Gastroesophageal sphincter (tissue), 4 donors: ENCODE data around the gene LAMA5. TPM values are rescaled to one million over a fixed set of nuclear protein-coding genes. Genes with fewer than 3 reads are reported as not detected.

Source experiments
- ATAC-seq: fragments of 150-250 bp; one replicate; pipeline ENCODE4 v1.9.1; 2016; ENCODE audit warnings: mild to moderate bottlenecking, moderate library complexity
- H3K27ac ChIP-seq, 4 donors: fragments of 200-600 bp; sonication (generic) in 3 of 4; 1 replicate in 3 of 4; 2 replicates in 1 of 4; pipeline ENCODE4 v1.5.1; 2016 to 2019
- H3K27me3 ChIP-seq: fragments of 200-600 bp; sonication (generic); one replicate; pipeline ENCODE4 v1.5.1; 2019
- H3K36me3 ChIP-seq, 2 donors: fragments of 200-600 bp; sonication (generic); one replicate each; pipeline ENCODE4 v1.5.1; 2019; ENCODE audit warnings: control low read depth in 1 of 2
- H3K4me1 ChIP-seq, 3 donors: fragments of 200-600 bp; sonication (generic); 1 replicate in 2 of 3; 2 replicates in 1 of 3; pipeline ENCODE4 v1.5.1; 2016 to 2019; ENCODE audit warnings: control low read depth in 2 of 3
- H3K4me3 ChIP-seq, 2 donors: fragments of 200-600 bp; sonication (generic); one replicate each; pipeline ENCODE4 v1.5.1; 2019; ENCODE audit warnings: mild to moderate bottlenecking in 1 of 2, moderate library complexity in 1 of 2
- H3K9me3 ChIP-seq, 3 donors: fragments of 200-600 bp; sonication (generic); one replicate each; pipeline ENCODE4 v1.5.1; 2017 to 2019; ENCODE audit warnings: control low read depth in 2 of 3
- CTCF ChIP-seq, 4 experiments: fragments of 200-600 bp in 2 of 4; fragments of 450-650 bp in 2 of 4; sonication (generic) in 1 of 4; IDR thresholded peaks; one replicate each; pipeline ENCODE4 v1.5.1; 2017 to 2019; ENCODE audit warnings: antibody characterized with exemption in 4 of 4, mild to moderate bottlenecking in 2 of 4, moderate library complexity in 2 of 4
- EP300 ChIP-seq: sonication (generic); formaldehyde crosslinking; IDR thresholded peaks from one replicate; pipeline ENCODE4 v1.6.1; 2017; ENCODE audit warnings: antibody characterized with exemption, mild to moderate bottlenecking
- POLR2A ChIP-seq, 2 donors: fragments of 450-650 bp; IDR thresholded peaks; one replicate each; pipeline ENCODE4 v1.6.1; 2017; ENCODE audit warnings: antibody characterized with exemption in 2 of 2, mild to moderate bottlenecking in 2 of 2, moderate library complexity in 1 of 2
- POLR2AphosphoS5 ChIP-seq: sonication (generic); formaldehyde crosslinking; IDR thresholded peaks from one replicate; pipeline ENCODE4 v1.6.1; 2017; ENCODE audit warnings: antibody characterized with exemption
- WGBS, 2 donors: methylation state at CpG; one replicate each; pipeline ENCODE4 v1.1.5; 2018; ENCODE audit warnings: low coverage in 1 of 2; 5-methylcytosine and 5-hydroxymethylcytosine counted together
- total RNA-seq, 4 donors: library from RNA; depleted of rRNA; stranded (reverse); fragments of >200 nt; gene quantifications; one replicate each; pipeline ENCODE4 v1.1.0, GENCODE V29; 2016

Gene LAMA5
- total RNA-seq, 4 donors from 2014 or later: 58.6 to 259 (median 172) TPM

GRCh38 chr20:62321521-62321948, 45.6 kb downstream of the LAMA5 start:
- Histone ChIP-seq H3K27ac (peak overlapping the region in 3 of 4 donors; percentile 37 to 59 (median 57)), H3K9me3 (no peaks in the 10 kb centered on the region), H3K27me3 (no peaks in the 10 kb centered on the region), H3K4me3 (no peak overlapping the region), H3K36me3 (peaks cover 0 to 92% of the 10 kb centered on the region in 2 donors), H3K4me1 (peaks cover 0 to 19% (median 0%) of the 10 kb centered on the region in 3 donors)
- TF ChIP-seq POLR2AphosphoS5: no peak
- TF ChIP-seq POLR2A (IDR thresholded peaks at IDR 0.05): no peak
- no peak for TF ChIP-seq CTCF (IDR thresholded peaks at IDR 0.05)
- no peak for TF ChIP-seq EP300
- WGBS, 2 donors: 86% methylated on average over 2 of the region's 7 CpGs; no CpG with 5 or more reads in 1 of the 2 donors
- peak; percentile 52 for ATAC-seq

- Histone ChIP-seq H3K27ac (peak overlapping the region in 3 of 4 donors; percentile 29 to 66 (median 57)), H3K27me3 (no peaks in the 10 kb centered on the region), H3K4me1 (peaks cover 0 to 19% (median 0%) of the 10 kb centered on the region in 3 donors), H3K4me3 (no peak overlapping the region), H3K9me3 (no peaks in the 10 kb centered on the region), H3K36me3 (peaks cover 0 to 92% of the 10 kb centered on the region in 2 donors)
- no peak for ATAC-seq
- TF ChIP-seq POLR2A (IDR thresholded peaks at IDR 0.05): no peak
- TF ChIP-seq EP300: no peak
- TF ChIP-seq POLR2AphosphoS5: no peak
- no peak for TF ChIP-seq CTCF (IDR thresholded peaks at IDR 0.05)
- no CpG with 5 or more reads among the region's 22 CpGs for WGBS, 2 donors
Measured at GRCh38 chr20:62320581-62321354, 46.3 kb downstream of the LAMA5 start.

GRCh38 chr20:62319346-62319909, 47.7 kb downstream of the LAMA5 start:
- H3K4me3 ChIP-seq: no peak overlapping the region
- no peaks in the 10 kb centered on the region for H3K9me3 ChIP-seq
- no peak for ATAC-seq
- H3K27me3 ChIP-seq: no peaks in the 10 kb centered on the region
- H3K36me3 ChIP-seq: peaks cover 0 to 92% of the 10 kb centered on the region in 2 donors
- H3K4me1 ChIP-seq: peaks cover 0 to 19% (median 0%) of the 10 kb centered on the region in 3 donors
- 95% methylated on average over 4 of the region's 29 CpGs; no CpG with 5 or more reads in 1 of the 2 donors for WGBS, 2 donors
- H3K27ac ChIP-seq: peak overlapping the region in 3 of 4 donors; percentile 33 to 66 (median 45)
- TF ChIP-seq EP300 (no peak), POLR2AphosphoS5 (no peak), POLR2A (IDR thresholded peaks at IDR 0.05) (no peak)

GRCh38 chr20:62318400-62319345, 48.4 kb downstream of the LAMA5 start:
- H3K4me1 ChIP-seq: peaks cover 0 to 19% (median 0%) of the 10 kb centered on the region in 3 donors
- WGBS, 2 donors: 65 to 95% methylated on average over 2 to 10 of the region's 36 CpGs
- no peak for ATAC-seq
- TF ChIP-seq POLR2A (IDR thresholded peaks at IDR 0.05) (no peak), CTCF (IDR thresholded peaks at IDR 0.05) (no peak), POLR2AphosphoS5 (no peak), EP300 (no peak)
- no peaks in the 10 kb centered on the region for H3K9me3 ChIP-seq
- peaks cover 0 to 90% of the 10 kb centered on the region in 2 donors for H3K36me3 ChIP-seq
- peak overlapping the region in 3 of 4 donors; percentile 32 to 66 (median 45) for H3K27ac ChIP-seq
- H3K27me3 ChIP-seq: no peaks in the 10 kb centered on the region
- H3K4me3 ChIP-seq: no peak overlapping the region
